NB4 (cell line): Measurements from ENCODE around the gene OSBPL7.

ENCODE experiments used
- CTCF ChIP-seq: IDR thresholded peaks from one replicate; pipeline ENCODE4 v1.5.1; 2012; ENCODE audit warnings: low read depth, low read length
- MAX ChIP-seq: IDR thresholded peaks from 2 replicates; pipeline ENCODE4 v1.6.1; 2011; ENCODE audit warnings: low read depth, low read length
- POLR2A ChIP-seq: IDR thresholded peaks from 2 replicates; pipeline ENCODE4 v1.6.1; 2011; ENCODE audit warnings: mild to moderate bottlenecking; ENCODE audit not compliant: insufficient read length; ENCODE audit errors: extremely low read depth

- TF ChIP-seq CTCF (no peak), MAX (no peak), POLR2A (no peak)
Observed at GRCh38 chr17:47822785-47823184, 1.2 kb upstream of the OSBPL7 start.
